GM06990 (cell line): ENCODE data around the gene CTNNA2.

Source experiments
- DNase-seq: peaks from one replicate; pipeline ENCODE4 v3.0.0-alpha.2; 2011; ENCODE audit not compliant: insufficient read length; ENCODE audit errors: extremely low read depth
- H3K27me3 ChIP-seq: replicated peaks from 2 replicates; pipeline ENCODE4 v1.6.0; 2011; ENCODE audit warnings: low read length; ENCODE audit not compliant: control insufficient read depth, insufficient read depth
- H3K36me3 ChIP-seq: 2 replicates; pipeline ENCODE4 v1.5.1; 2011; ENCODE audit warnings: low read length; ENCODE audit not compliant: control insufficient read depth, insufficient read depth
- H3K4me3 ChIP-seq: replicated peaks from 2 replicates; pipeline ENCODE4 v1.5.1; 2011; ENCODE audit warnings: low read depth, mild to moderate bottlenecking, control low read depth, low read length
- CTCF ChIP-seq: IDR thresholded peaks from 2 replicates; pipeline ENCODE4 v1.5.1; 2011; ENCODE audit warnings: low read length, control low read depth, mild to moderate bottlenecking, inconsistent platforms; ENCODE audit not compliant: insufficient read depth, poor library complexity, severe bottlenecking

Gene CTNNA2

GRCh38 chr2:79993144-79993543 lies 480.3 kb downstream of the CTNNA2 start:
- TF ChIP-seq CTCF = no peak
- no peak for DNase-seq
- H3K27me3 ChIP-seq = no peaks in the 10 kb centered on the region

GRCh38 chr2:79994161-79994560 lies 481.3 kb downstream of the CTNNA2 start:
- Histone ChIP-seq H3K4me3 (no peak overlapping the region), H3K36me3 (no peaks in the 10 kb centered on the region), H3K27me3 (no peaks in the 10 kb centered on the region)
- no peak for DNase-seq
- TF ChIP-seq CTCF = no peak

More at GRCh38 chr2:79993144-79993543, 480.3 kb downstream of the CTNNA2 start:
- H3K4me3 ChIP-seq = no peak overlapping the region
- H3K36me3 ChIP-seq = no peaks in the 10 kb centered on the region

GRCh38 chr2:79994965-79995364 lies 482.1 kb downstream of the CTNNA2 start:
- no peaks in the 10 kb centered on the region for H3K27me3 ChIP-seq
- no peak for DNase-seq
- no peak for TF ChIP-seq CTCF
- H3K4me3 ChIP-seq = no peak overlapping the region
- no peaks in the 10 kb centered on the region for H3K36me3 ChIP-seq

GRCh38 chr2:79996709-79997108 lies 483.9 kb downstream of the CTNNA2 start:
- no peak overlapping the region for H3K4me3 ChIP-seq
- TF ChIP-seq CTCF = no peak
- H3K36me3 ChIP-seq = no peaks in the 10 kb centered on the region
- H3K27me3 ChIP-seq = no peaks in the 10 kb centered on the region
- no peak for DNase-seq

GRCh38 chr2:80001701-80002101 lies 488.9 kb downstream of the CTNNA2 start:
- no peak for DNase-seq
- no peaks in the 10 kb centered on the region for H3K27me3 ChIP-seq

More at GRCh38 chr2:80001701-80002101, 488.9 kb downstream of the CTNNA2 start:
- Histone ChIP-seq H3K4me3 (no peak overlapping the region), H3K36me3 (no peaks in the 10 kb centered on the region)
- TF ChIP-seq CTCF = no peak
